Parathyroid adenoma (tissue), 2 donors: ENCODE data around the gene NAT14.

Source experiments
- H2AFZ ChIP-seq: fragments of 300-600 bp; sonication (generic); one replicate; pipeline ENCODE4 v1.7.0; 2017; ENCODE audit warnings: antibody characterized with exemption, mild to moderate bottlenecking
- H3K27ac ChIP-seq: fragments of 300-600 bp; sonication (generic); one replicate; pipeline ENCODE4 v1.7.0; 2017
- H3K27me3 ChIP-seq: fragments of 300-600 bp; sonication (generic); one replicate; pipeline ENCODE4 v1.7.0; 2017; ENCODE audit warnings: low read length; ENCODE audit not compliant: control insufficient read depth, insufficient read depth
- H3K36me3 ChIP-seq: fragments of 300-600 bp; sonication (generic); one replicate; pipeline ENCODE4 v1.7.0; 2017; ENCODE audit warnings: low read length; ENCODE audit not compliant: control insufficient read depth, insufficient read depth
- H3K4me1 ChIP-seq: fragments of 300-600 bp; sonication (generic); one replicate; pipeline ENCODE4 v1.7.0; 2017; ENCODE audit warnings: control low read depth
- H3K4me2 ChIP-seq: fragments of 300-600 bp; sonication (generic); one replicate; pipeline ENCODE4 v1.7.0; 2017; ENCODE audit warnings: low read length
- H3K4me3 ChIP-seq: fragments of 300-600 bp; sonication (generic); one replicate; pipeline ENCODE4 v1.7.0; 2017; ENCODE audit warnings: low read depth, low read length
- H3K79me2 ChIP-seq: fragments of 300-600 bp; sonication (generic); one replicate; pipeline ENCODE4 v1.7.0; 2017; ENCODE audit warnings: control low read depth
- H3K9ac ChIP-seq: fragments of 300-600 bp; sonication (generic); one replicate; pipeline ENCODE4 v1.7.0; 2017; ENCODE audit warnings: mild to moderate bottlenecking
- H3K9me3 ChIP-seq: fragments of 300-600 bp; sonication (generic); one replicate; pipeline ENCODE4 v1.7.0; 2017; ENCODE audit warnings: low read length; ENCODE audit not compliant: control insufficient read depth
- CTCF ChIP-seq: fragments of 300-600 bp; sonication (generic); IDR thresholded peaks from one replicate; pipeline ENCODE4 v1.7.0; 2017; ENCODE audit warnings: antibody characterized with exemption, mild to moderate bottlenecking
- donor health status: primary hyperparathyroidism.

Gene NAT14

GRCh38 chr19:55492362-55492944 is 7.5 kb downstream of the NAT14 start:
- Histone ChIP-seq H3K4me1 (peaks cover 5% of the 10 kb centered on the region), H3K9me3 (no peaks in the 10 kb centered on the region), H3K4me3 (peak overlapping the region; percentile 41), H3K27ac (no peak overlapping the region), H2AFZ (peak overlapping the region; percentile 68), H3K36me3 (no peaks in the 10 kb centered on the region), H3K4me2 (peak overlapping the region; percentile 71), H3K27me3 (no peaks in the 10 kb centered on the region), H3K79me2 (no peaks in the 10 kb centered on the region), H3K9ac (no peak overlapping the region)
- TF ChIP-seq CTCF, result no peak

GRCh38 chr19:55493052-55493644 is 8.2 kb downstream of the NAT14 start:
- Histone ChIP-seq H3K27ac (peak overlapping the region; percentile 24), H3K4me1 (peaks cover 5% of the 10 kb centered on the region), H3K4me2 (no peak overlapping the region), H3K36me3 (no peaks in the 10 kb centered on the region), H3K4me3 (no peak overlapping the region), H3K79me2 (no peaks in the 10 kb centered on the region), H3K9me3 (no peaks in the 10 kb centered on the region), H3K9ac (no peak overlapping the region), H2AFZ (no peak overlapping the region), H3K27me3 (no peaks in the 10 kb centered on the region)
- TF ChIP-seq CTCF, result no peak

GRCh38 chr19:55493645-55494171 is 8.7 kb downstream of the NAT14 start:
- peaks cover 5% of the 10 kb centered on the region for H3K4me1 ChIP-seq
- H3K27ac ChIP-seq, result peak overlapping the region; percentile 24
- no peaks in the 10 kb centered on the region for H3K79me2 ChIP-seq

GRCh38 chr19:55494172-55494761 is 9.3 kb downstream of the NAT14 start:
- Histone ChIP-seq H3K27ac (no peak overlapping the region), H3K27me3 (no peaks in the 10 kb centered on the region), H3K79me2 (no peaks in the 10 kb centered on the region), H3K4me3 (no peak overlapping the region), H3K9ac (no peak overlapping the region), H3K36me3 (no peaks in the 10 kb centered on the region), H3K9me3 (no peaks in the 10 kb centered on the region), H3K4me2 (no peak overlapping the region), H2AFZ (no peak overlapping the region), H3K4me1 (peaks cover 5% of the 10 kb centered on the region)
- TF ChIP-seq CTCF, result no peak

More at GRCh38 chr19:55493645-55494171, 8.7 kb downstream of the NAT14 start:
- H3K4me2 ChIP-seq, result no peak overlapping the region
- TF ChIP-seq CTCF, result no peak
- H2AFZ ChIP-seq, result no peak overlapping the region
- no peak overlapping the region for H3K9ac ChIP-seq
- no peaks in the 10 kb centered on the region for H3K27me3 ChIP-seq
- H3K9me3 ChIP-seq, result no peaks in the 10 kb centered on the region
- H3K4me3 ChIP-seq, result no peak overlapping the region
- H3K36me3 ChIP-seq, result no peaks in the 10 kb centered on the region
